ENCODE data around the gene ELMO3.

ELMO3 gene

DNA sequence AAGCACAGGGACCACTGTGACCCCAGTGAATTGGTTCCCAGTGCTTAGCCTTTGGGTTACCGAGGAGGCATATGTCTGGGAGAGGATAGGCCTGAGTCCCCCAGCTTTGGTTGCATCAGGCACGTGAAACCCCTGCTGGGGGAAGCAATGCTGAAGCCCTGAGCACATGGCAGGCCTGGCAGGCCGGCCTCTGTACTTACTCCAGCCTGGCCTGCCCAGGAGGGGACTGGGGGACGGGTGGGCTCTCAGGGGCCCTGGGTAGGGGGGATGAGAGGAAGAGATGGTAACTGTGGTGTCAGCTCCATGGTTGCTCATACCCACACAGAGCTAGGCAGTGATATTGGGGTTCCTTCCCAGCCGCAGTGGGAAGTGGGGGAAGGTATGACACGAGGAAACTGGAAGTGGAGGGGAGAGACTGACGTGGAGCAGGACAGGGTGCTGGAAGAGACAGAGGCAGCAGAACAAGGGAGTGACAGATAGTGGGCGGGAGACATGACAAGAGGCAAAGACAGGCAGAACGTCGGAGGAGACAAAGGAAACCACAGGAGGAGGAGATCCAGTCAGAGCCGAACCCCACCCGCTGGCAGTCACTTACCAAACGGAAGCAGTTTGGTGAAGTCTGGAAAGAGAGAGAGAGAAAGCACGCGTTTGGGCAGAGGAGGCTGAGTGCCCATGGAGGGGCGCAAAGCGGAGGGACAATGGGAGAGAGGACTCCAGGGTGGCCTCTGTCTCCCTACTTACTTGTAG, 37.1 kb downstream of the ELMO3 start:
- ATAC-seq: no peak
- TF ChIP-seq OSR1 (CRISPR knock-in tag; IDR thresholded peaks at IDR 0.05): no peak
- TF ChIP-seq BACH2 (CRISPR knock-in tag; IDR thresholded peaks at IDR 0.05; ENCODE audit: borderline replicate concordance): no peak
- TF ChIP-seq ESRRG (CRISPR knock-in tag; IDR thresholded peaks at IDR 0.05): no peak
- no peak for TF ChIP-seq ZC3H10 (CRISPR knock-in tag; IDR thresholded peaks at IDR 0.05)
- TF ChIP-seq, protein P1, sequence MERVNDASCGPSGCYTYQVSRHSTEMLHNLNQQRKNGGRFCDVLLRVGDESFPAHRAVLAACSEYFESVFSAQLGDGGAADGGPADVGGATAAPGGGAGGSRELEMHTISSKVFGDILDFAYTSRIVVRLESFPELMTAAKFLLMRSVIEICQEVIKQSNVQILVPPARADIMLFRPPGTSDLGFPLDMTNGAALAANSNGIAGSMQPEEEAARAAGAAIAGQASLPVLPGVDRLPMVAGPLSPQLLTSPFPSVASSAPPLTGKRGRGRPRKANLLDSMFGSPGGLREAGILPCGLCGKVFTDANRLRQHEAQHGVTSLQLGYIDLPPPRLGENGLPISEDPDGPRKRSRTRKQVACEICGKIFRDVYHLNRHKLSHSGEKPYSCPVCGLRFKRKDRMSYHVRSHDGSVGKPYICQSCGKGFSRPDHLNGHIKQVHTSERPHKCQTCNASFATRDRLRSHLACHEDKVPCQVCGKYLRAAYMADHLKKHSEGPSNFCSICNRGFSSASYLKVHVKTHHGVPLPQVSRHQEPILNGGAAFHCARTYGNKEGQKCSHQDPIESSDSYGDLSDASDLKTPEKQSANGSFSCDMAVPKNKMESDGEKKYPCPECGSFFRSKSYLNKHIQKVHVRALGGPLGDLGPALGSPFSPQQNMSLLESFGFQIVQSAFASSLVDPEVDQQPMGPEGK (CRISPR knock-in tag; IDR thresholded peaks at IDR 0.05; ENCODE audit: borderline replicate concordance): no peak
- TF ChIP-seq ZNF8 (CRISPR knock-in tag; IDR thresholded peaks at IDR 0.05): no peak
- no peak for TF ChIP-seq PPARA (CRISPR knock-in tag; IDR thresholded peaks at IDR 0.05; ENCODE audit: borderline replicate concordance)
- no peak for TF ChIP-seq ISL1 (CRISPR knock-in tag; IDR thresholded peaks at IDR 0.05)
- no peak for TF ChIP-seq ZNF70 (CRISPR knock-in tag; IDR thresholded peaks at IDR 0.05)
- no peak for TF ChIP-seq RARB (CRISPR knock-in tag; IDR thresholded peaks at IDR 0.05)
- TF ChIP-seq, protein P2, sequence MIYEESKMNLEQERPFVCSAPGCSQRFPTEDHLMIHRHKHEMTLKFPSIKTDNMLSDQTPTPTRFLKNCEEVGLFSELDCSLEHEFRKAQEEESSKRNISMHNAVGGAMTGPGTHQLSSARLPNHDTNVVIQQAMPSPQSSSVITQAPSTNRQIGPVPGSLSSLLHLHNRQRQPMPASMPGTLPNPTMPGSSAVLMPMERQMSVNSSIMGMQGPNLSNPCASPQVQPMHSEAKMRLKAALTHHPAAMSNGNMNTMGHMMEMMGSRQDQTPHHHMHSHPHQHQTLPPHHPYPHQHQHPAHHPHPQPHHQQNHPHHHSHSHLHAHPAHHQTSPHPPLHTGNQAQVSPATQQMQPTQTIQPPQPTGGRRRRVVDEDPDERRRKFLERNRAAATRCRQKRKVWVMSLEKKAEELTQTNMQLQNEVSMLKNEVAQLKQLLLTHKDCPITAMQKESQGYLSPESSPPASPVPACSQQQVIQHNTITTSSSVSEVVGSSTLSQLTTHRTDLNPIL (CRISPR knock-in tag; IDR thresholded peaks at IDR 0.05; ENCODE audit: low read depth): no peak
- TF ChIP-seq ZFP3 (CRISPR knock-in tag; IDR thresholded peaks at IDR 0.05): no peak
- TF ChIP-seq ZNF565 (CRISPR knock-in tag; conservative IDR thresholded peaks at IDR 0.05; ENCODE audit: low read depth): no peak
- TF ChIP-seq TCF4 (CRISPR knock-in tag; IDR thresholded peaks at IDR 0.05; ENCODE audit: borderline replicate concordance): no peak
- TF ChIP-seq, protein P3, sequence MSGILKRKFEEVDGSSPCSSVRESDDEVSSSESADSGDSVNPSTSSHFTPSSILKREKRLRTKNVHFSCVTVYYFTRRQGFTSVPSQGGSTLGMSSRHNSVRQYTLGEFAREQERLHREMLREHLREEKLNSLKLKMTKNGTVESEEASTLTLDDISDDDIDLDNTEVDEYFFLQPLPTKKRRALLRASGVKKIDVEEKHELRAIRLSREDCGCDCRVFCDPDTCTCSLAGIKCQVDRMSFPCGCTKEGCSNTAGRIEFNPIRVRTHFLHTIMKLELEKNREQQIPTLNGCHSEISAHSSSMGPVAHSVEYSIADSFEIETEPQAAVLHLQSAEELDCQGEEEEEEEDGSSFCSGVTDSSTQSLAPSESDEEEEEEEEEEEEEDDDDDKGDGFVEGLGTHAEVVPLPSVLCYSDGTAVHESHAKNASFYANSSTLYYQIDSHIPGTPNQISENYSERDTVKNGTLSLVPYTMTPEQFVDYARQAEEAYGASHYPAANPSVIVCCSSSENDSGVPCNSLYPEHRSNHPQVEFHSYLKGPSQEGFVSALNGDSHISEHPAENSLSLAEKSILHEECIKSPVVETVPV (CRISPR knock-in tag; IDR thresholded peaks at IDR 0.05): no peak
- no peak for TF ChIP-seq CSDC2 (CRISPR knock-in tag; IDR thresholded peaks at IDR 0.05)
- TF ChIP-seq, protein P4, sequence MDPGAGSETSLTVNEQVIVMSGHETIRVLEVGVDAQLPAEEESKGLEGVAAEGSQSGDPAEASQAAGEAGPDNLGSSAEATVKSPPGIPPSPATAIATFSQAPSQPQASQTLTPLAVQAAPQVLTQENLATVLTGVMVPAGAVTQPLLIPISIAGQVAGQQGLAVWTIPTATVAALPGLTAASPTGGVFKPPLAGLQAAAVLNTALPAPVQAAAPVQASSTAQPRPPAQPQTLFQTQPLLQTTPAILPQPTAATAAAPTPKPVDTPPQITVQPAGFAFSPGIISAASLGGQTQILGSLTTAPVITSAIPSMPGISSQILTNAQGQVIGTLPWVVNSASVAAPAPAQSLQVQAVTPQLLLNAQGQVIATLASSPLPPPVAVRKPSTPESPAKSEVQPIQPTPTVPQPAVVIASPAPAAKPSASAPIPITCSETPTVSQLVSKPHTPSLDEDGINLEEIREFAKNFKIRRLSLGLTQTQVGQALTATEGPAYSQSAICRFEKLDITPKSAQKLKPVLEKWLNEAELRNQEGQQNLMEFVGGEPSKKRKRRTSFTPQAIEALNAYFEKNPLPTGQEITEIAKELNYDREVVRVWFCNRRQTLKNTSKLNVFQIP (CRISPR knock-in tag; IDR thresholded peaks at IDR 0.05; ENCODE audit: borderline replicate concordance, low read depth): no peak
- TF ChIP-seq, protein P5, sequence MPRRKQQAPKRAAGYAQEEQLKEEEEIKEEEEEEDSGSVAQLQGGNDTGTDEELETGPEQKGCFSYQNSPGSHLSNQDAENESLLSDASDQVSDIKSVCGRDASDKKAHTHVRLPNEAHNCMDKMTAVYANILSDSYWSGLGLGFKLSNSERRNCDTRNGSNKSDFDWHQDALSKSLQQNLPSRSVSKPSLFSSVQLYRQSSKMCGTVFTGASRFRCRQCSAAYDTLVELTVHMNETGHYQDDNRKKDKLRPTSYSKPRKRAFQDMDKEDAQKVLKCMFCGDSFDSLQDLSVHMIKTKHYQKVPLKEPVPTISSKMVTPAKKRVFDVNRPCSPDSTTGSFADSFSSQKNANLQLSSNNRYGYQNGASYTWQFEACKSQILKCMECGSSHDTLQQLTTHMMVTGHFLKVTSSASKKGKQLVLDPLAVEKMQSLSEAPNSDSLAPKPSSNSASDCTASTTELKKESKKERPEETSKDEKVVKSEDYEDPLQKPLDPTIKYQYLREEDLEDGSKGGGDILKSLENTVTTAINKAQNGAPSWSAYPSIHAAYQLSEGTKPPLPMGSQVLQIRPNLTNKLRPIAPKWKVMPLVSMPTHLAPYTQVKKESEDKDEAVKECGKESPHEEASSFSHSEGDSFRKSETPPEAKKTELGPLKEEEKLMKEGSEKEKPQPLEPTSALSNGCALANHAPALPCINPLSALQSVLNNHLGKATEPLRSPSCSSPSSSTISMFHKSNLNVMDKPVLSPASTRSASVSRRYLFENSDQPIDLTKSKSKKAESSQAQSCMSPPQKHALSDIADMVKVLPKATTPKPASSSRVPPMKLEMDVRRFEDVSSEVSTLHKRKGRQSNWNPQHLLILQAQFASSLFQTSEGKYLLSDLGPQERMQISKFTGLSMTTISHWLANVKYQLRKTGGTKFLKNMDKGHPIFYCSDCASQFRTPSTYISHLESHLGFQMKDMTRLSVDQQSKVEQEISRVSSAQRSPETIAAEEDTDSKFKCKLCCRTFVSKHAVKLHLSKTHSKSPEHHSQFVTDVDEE (CRISPR knock-in tag; IDR thresholded peaks at IDR 0.05): no peak
- TF ChIP-seq SNAI2 (CRISPR knock-in tag; IDR thresholded peaks at IDR 0.05): no peak
- no peak for TF ChIP-seq ARNTL (CRISPR knock-in tag; IDR thresholded peaks at IDR 0.05; ENCODE audit: borderline replicate concordance, low read depth)

DNA sequence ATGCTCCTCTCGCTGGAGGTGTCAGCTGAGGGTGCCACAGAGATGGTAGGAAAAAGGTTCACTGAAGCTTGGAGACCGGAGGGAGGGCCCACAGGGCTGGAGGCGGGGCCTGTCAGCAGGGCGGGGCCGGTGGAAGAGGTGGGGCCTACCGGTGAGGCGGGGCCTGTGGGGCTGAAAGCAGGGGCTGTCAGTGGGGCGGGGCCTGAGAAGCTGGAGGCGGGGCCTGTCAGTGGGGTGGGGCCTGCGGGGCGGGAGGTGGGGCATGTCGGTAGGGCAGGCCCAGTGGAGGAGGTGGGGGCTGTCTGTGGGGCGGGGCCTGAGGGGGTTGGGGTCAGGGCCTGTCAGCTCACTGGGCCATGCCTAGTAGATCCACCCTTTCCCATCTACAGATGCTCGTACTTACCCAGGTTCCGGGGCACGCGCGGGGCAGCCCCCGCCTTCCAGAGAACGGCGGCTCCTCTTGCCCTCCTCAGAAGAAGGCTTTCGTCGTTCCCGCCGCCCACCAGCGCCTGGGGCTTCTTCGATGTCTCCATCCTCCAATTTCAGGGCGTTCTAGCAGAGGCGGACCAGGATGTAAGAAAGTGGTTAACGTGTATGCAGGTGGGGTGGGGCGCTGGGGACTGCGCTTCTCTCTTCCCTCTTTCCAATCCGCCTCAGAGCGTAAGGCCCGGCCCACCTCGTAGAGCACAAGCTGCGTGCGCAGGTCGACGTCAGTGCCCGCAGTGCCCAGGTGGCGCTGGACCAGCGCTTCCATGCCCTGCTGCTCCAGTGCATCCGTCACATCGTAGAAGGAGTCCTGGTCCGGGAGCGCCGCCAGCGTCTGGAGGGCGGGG, 37.8 kb downstream of the ELMO3 start:
- no peak for TF ChIP-seq ZNF8 (CRISPR knock-in tag; IDR thresholded peaks at IDR 0.05)
- TF ChIP-seq, protein P1 (CRISPR knock-in tag; IDR thresholded peaks at IDR 0.05; ENCODE audit: borderline replicate concordance): no peak
- no peak for TF ChIP-seq ZFP3 (CRISPR knock-in tag; IDR thresholded peaks at IDR 0.05)
- TF ChIP-seq ISL1 (CRISPR knock-in tag; IDR thresholded peaks at IDR 0.05): no peak
- TF ChIP-seq, protein P4 (CRISPR knock-in tag; IDR thresholded peaks at IDR 0.05; ENCODE audit: borderline replicate concordance, low read depth): no peak
- TF ChIP-seq OSR1 (CRISPR knock-in tag; IDR thresholded peaks at IDR 0.05): no peak
- peak; percentile 72 for ATAC-seq

All from SK-N-SH treated with all-trans-retinoic acid at 6 μM for 48 hours (cell line).